GM23338 (cell line): ENCODE measurements around the gene NEURL1. TPM values are rescaled to one million over a fixed set of nuclear protein-coding genes. Genes with fewer than 3 reads are reported as not detected.

Experiments used
- ATAC-seq: fragments of 200-7000 bp; cut with Tn5 transposase; 3 replicates; pipeline ENCODE4 v1.9.1; 2020
- DNase-seq: peaks from one replicate; pipeline ENCODE4 v3.0.0-alpha.2; 2015; ENCODE audit warnings: low spot score
- H2AFZ ChIP-seq: fragments of 200-600 bp; sonication (generic); 2 replicates; pipeline ENCODE4 v1.8.0; 2016; ENCODE audit warnings: antibody characterized with exemption, mild to moderate bottlenecking, moderate library complexity
- H3F3A ChIP-seq: fragments of 200-600 bp; sonication (generic); replicated peaks from 2 replicates; pipeline ENCODE4 v1.8.0; 2017; ENCODE audit warnings: antibody characterized with exemption, mixed run types, low read depth
- H3K27ac ChIP-seq: fragments of 200-600 bp; sonication (generic); 2 replicates; pipeline ENCODE4 v1.6.1; 2016; ENCODE audit warnings: low read depth
- H3K27me3 ChIP-seq: fragments of 200-600 bp; sonication (generic); 2 replicates; pipeline ENCODE4 v1.8.0; 2016; ENCODE audit warnings: mild to moderate bottlenecking, mixed run types, moderate library complexity; ENCODE audit not compliant: insufficient read depth
- H3K36me3 ChIP-seq: fragments of 200-600 bp; sonication (generic); 2 replicates; pipeline ENCODE4 v1.8.0; 2016; ENCODE audit warnings: mild to moderate bottlenecking; ENCODE audit not compliant: insufficient read depth
- H3K4me1 ChIP-seq: fragments of 200-600 bp; sonication (generic); 2 replicates; pipeline ENCODE4 v1.8.0; 2016; ENCODE audit warnings: mild to moderate bottlenecking, moderate library complexity; ENCODE audit not compliant: insufficient read depth
- H3K4me2 ChIP-seq: fragments of 200-600 bp; sonication (generic); 2 replicates; pipeline ENCODE4 v1.7.1; 2017; ENCODE audit warnings: mixed run types
- H3K4me3 ChIP-seq: fragments of 200-600 bp; sonication (generic); 2 replicates; pipeline ENCODE4 v1.6.1; 2016; ENCODE audit warnings: mixed run types
- H3K79me2 ChIP-seq: fragments of 200-600 bp; sonication (generic); replicated peaks from 2 replicates; pipeline ENCODE4 v1.8.0; 2017; ENCODE audit warnings: mild to moderate bottlenecking; ENCODE audit not compliant: insufficient read depth
- H3K9me2 ChIP-seq: fragments of 200-600 bp; sonication (generic); 2 replicates; pipeline ENCODE4 v1.8.0; 2017; ENCODE audit not compliant: insufficient read depth
- H4K20me1 ChIP-seq: fragments of 200-600 bp; sonication (generic); replicated peaks from 2 replicates; pipeline ENCODE4 v1.8.0; 2017; ENCODE audit warnings: mild to moderate bottlenecking; ENCODE audit not compliant: insufficient read depth
- H3K27ac Mint-ChIP-seq: 2 replicates; pipeline ENCODE4 v1.8.0; 2020; ENCODE audit warnings: inconsistent platforms, mild to moderate bottlenecking, moderate library complexity, mixed read lengths
- H3K27me3 Mint-ChIP-seq: 3 replicates; pipeline ENCODE4 v1.8.0; 2022; ENCODE audit warnings: low read depth, mild to moderate bottlenecking, moderate library complexity, mixed read lengths, inconsistent platforms; ENCODE audit not compliant: insufficient read depth, poor library complexity
- H3K36me3 Mint-ChIP-seq: 3 replicates; pipeline ENCODE4 v1.8.0; 2021; ENCODE audit warnings: low read depth, mild to moderate bottlenecking, inconsistent platforms, moderate library complexity, mixed read lengths
- H3K4me1 Mint-ChIP-seq: 3 replicates; pipeline ENCODE4 v1.8.0; 2020; ENCODE audit warnings: mild to moderate bottlenecking, inconsistent platforms, mixed read lengths
- H3K4me3 Mint-ChIP-seq: 3 replicates; pipeline ENCODE4 v1.8.0; 2021; ENCODE audit warnings: moderate library complexity, mild to moderate bottlenecking, inconsistent platforms, mixed read lengths
- H3K9me3 Mint-ChIP-seq: 3 replicates; pipeline ENCODE4 v1.8.0; 2020; ENCODE audit warnings: moderate library complexity, mild to moderate bottlenecking, inconsistent platforms, mixed read lengths
- CREB1 ChIP-seq: fragments of 250-450 bp; sonication (Bioruptor Pico); IDR thresholded peaks from 2 replicates; pipeline ENCODE4 v1.5.0; 2020; ENCODE audit warnings: low read depth, mild to moderate bottlenecking, moderate library complexity
- CTCF ChIP-seq, 2 experiments: fragments of 200-600 bp in 1 of 2; sonication (generic) in 1 of 2; conservative IDR thresholded peaks; 2 replicates each; pipeline versions ENCODE4 v1.5.1 to v1.6.1; 2016 to 2017; ENCODE audit warnings: antibody characterized with exemption in 2 of 2, low read depth in 2 of 2, mild to moderate bottlenecking in 2 of 2, moderate library complexity in 1 of 2
- ETS1 ChIP-seq: IDR thresholded peaks from 2 replicates; pipeline ENCODE4 v1.6.1; 2016; ENCODE audit warnings: antibody characterized with exemption
- EZH2 ChIP-seq: fragments of 200-600 bp; sonication (generic); IDR thresholded peaks from one replicate; pipeline ENCODE4 v1.8.0; 2017; ENCODE audit warnings: antibody characterized with exemption, mild to moderate bottlenecking, low read depth; ENCODE audit not compliant: unreplicated experiment
- EZH2phosphoT487 ChIP-seq: fragments of 200-600 bp; sonication (generic); IDR thresholded peaks from one replicate; pipeline ENCODE4 v1.8.1; 2018; ENCODE audit warnings: antibody characterized with exemption; ENCODE audit not compliant: unreplicated experiment
- JUNB ChIP-seq: IDR thresholded peaks from one replicate; pipeline ENCODE4 v1.6.1; 2016; ENCODE audit warnings: antibody characterized with exemption; ENCODE audit not compliant: unreplicated experiment
- NANOG ChIP-seq: IDR thresholded peaks from 2 replicates; pipeline ENCODE4 v1.6.1; 2016; ENCODE audit warnings: antibody characterized with exemption, borderline replicate concordance
- POLR2AphosphoS5 ChIP-seq: IDR thresholded peaks from 2 replicates; pipeline ENCODE4 v1.6.1; 2016; ENCODE audit warnings: antibody characterized with exemption, low read depth
- REST ChIP-seq: IDR thresholded peaks from one replicate; pipeline ENCODE4 v1.6.1; 2018; ENCODE audit warnings: antibody characterized with exemption; ENCODE audit not compliant: unreplicated experiment
- STAT1 ChIP-seq: IDR thresholded peaks from one replicate; pipeline ENCODE4 v1.6.1; 2016; ENCODE audit warnings: antibody characterized with exemption; ENCODE audit not compliant: unreplicated experiment
- ZNF114 ChIP-seq: fragments of 250-450 bp; sonication (Bioruptor Pico); IDR thresholded peaks from 2 replicates; pipeline ENCODE4 v1.5.0; 2020; ENCODE audit warnings: mild to moderate bottlenecking, moderate library complexity
- ZNF331 ChIP-seq: fragments of 250-450 bp; sonication (Bioruptor Pico); IDR thresholded peaks from 2 replicates; pipeline ENCODE4 v1.5.0; 2020; ENCODE audit warnings: low read depth, mild to moderate bottlenecking, moderate library complexity
- ZNF462 ChIP-seq: fragments of 250-450 bp; sonication (Bioruptor Pico); IDR thresholded peaks from 2 replicates; pipeline ENCODE4 v1.5.0; 2020; ENCODE audit warnings: mild to moderate bottlenecking, moderate library complexity
- polyA plus RNA-seq: library from polyadenylated mRNA; unstranded; fragments of >200 nt; fragmentation: Nextera tagmentation; extraction: Ambion mirVana; gene quantifications from 2 replicates; pipeline ENCODE4 v1.2.1, GENCODE V29; 2016
- total RNA-seq: library from RNA; depleted of rRNA; stranded (reverse); fragments of >200 nt; shearing (Covaris generic); gene quantifications from 2 replicates; pipeline ENCODE4 v1.2.3, GENCODE V29; 2014

NEURL1 gene
- total and polyA plus RNA-seq, 2 experiments from 2014 or later: 0.82 to 1.1 TPM

- DNase-seq (no peak), ATAC-seq (peak; percentile 71)
- H3K4me3 ChIP-seq: no peak overlapping the region
- no peaks in the 10 kb centered on the region for H3K36me3 ChIP-seq
- no peak overlapping the region; the same call in 1 of the 2 replicates for H3K4me2 ChIP-seq
- H3K79me2 ChIP-seq: no peaks in the 10 kb centered on the region
- no peaks in the 10 kb centered on the region for H3K9me3 Mint-ChIP-seq
- no peaks in the 10 kb centered on the region for H3F3A ChIP-seq
- no peak overlapping the region for H3K27ac ChIP-seq
- no peak overlapping the region for H3K4me3 Mint-ChIP-seq
- no peaks in the 10 kb centered on the region for H3K27me3 ChIP-seq
- no peaks in the 10 kb centered on the region for H3K36me3 Mint-ChIP-seq
- H3K4me1 ChIP-seq: no peaks in the 10 kb centered on the region
- peak overlapping the region; percentile 85 for H2AFZ ChIP-seq
- peaks cover 24% of the 10 kb centered on the region for H3K4me1 Mint-ChIP-seq
- TF ChIP-seq CREB1 (CRISPR knock-in tag): no peak
- TF ChIP-seq JUNB: no peak
- no peak for TF ChIP-seq EZH2phosphoT487
- no peak for TF ChIP-seq ETS1
- TF ChIP-seq EZH2: no peak
- no peak for TF ChIP-seq CTCF (conservative IDR thresholded peaks at IDR 0.05; ENCODE audit: low read depth in 2 of 2)
- TF ChIP-seq ZNF462 (CRISPR knock-in tag): no peak
- TF ChIP-seq STAT1: no peak
- no peak for TF ChIP-seq NANOG
- no peak for TF ChIP-seq ZNF114 (CRISPR knock-in tag)
- no peak for TF ChIP-seq REST
- no peak for TF ChIP-seq POLR2AphosphoS5
- no peak for TF ChIP-seq ZNF331
- H3K27ac Mint-ChIP-seq: peak overlapping the region; percentile 60; the same call in 1 of the 2 replicates
- H3K27me3 Mint-ChIP-seq: peaks cover 19% of the 10 kb centered on the region
- H3K9me2 ChIP-seq: no peaks in the 10 kb centered on the region
- H4K20me1 ChIP-seq: no peaks in the 10 kb centered on the region
Observed at GRCh38 chr10:103470761-103471653, 22.5 kb upstream of the NEURL1 start.
